Astrocyte (in vitro differentiated cells and primary cell): ENCODE results near the gene UACA.

ENCODE experiments used
- EZH2 ChIP-seq: IDR thresholded peaks from 2 replicates; pipeline ENCODE4 v1.6.1; 2012; ENCODE audit warnings: mild to moderate bottlenecking, low read length, inconsistent platforms; ENCODE audit not compliant: insufficient read depth
- TF ChIP-seq, protein P1 (sequence below): IDR thresholded peaks from 2 replicates; pipeline ENCODE4 v1.5.1; 2011; ENCODE audit warnings: low read depth, mild to moderate bottlenecking, inconsistent platforms, low read length, moderate library complexity; ENCODE audit not compliant: insufficient read depth

DNA sequence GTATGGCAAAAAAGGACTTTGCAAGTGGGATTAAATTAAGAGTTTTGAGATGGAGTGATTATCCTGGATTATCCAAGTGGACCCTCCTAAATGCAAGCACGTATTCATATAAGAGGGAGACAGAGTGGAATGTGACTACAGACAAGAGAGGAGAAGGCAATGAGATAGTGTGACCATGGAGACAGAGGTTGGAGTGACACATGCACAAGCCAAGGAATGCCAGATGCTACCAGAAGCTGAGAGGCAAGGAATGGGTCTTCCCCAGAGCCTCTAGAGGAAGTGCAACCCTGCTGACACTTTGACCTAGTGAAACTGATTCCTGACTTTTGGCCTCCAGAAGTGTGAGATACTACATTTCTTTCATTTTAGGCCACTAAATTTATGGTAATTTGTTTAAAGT lies 117.2 kb downstream of the UACA start:
- TF ChIP-seq, protein P1, sequence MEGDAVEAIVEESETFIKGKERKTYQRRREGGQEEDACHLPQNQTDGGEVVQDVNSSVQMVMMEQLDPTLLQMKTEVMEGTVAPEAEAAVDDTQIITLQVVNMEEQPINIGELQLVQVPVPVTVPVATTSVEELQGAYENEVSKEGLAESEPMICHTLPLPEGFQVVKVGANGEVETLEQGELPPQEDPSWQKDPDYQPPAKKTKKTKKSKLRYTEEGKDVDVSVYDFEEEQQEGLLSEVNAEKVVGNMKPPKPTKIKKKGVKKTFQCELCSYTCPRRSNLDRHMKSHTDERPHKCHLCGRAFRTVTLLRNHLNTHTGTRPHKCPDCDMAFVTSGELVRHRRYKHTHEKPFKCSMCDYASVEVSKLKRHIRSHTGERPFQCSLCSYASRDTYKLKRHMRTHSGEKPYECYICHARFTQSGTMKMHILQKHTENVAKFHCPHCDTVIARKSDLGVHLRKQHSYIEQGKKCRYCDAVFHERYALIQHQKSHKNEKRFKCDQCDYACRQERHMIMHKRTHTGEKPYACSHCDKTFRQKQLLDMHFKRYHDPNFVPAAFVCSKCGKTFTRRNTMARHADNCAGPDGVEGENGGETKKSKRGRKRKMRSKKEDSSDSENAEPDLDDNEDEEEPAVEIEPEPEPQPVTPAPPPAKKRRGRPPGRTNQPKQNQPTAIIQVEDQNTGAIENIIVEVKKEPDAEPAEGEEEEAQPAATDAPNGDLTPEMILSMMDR, result no peak
- no peak for TF ChIP-seq EZH2
